ENCODE data around the gene ATP8A2. TPM values are rescaled to one million over a fixed set of nuclear protein-coding genes. Genes with fewer than 3 reads are reported as not detected.

The ATP8A2 gene
- total and polyA plus RNA-seq, 2 of the 4 experiments (the other 2 are of a cell fraction): 0.02 to 0.18 TPM

DNA sequence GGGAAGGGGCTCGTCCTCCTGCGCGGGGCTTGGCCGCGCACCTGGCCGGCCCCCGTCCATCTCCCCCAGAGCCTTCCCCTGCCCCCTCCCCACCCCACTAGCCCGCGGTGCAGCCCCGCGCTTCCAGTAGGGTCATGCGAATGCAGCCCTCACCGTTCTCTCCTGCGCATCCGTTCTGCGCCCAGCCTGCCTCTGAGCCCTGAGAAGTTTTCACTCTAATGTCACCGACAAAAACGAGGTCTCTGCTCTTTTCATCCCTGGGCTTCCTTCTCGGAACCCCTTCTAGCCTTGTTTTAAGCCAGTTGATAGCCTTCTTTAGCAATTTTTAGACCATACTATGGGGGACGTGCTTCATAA, 97.4 kb downstream of the ATP8A2 start:
- no peak overlapping the region for H4K8ac ChIP-seq (ENCODE audit: low read depth in 2 of 2, low read length in 2 of 2)
- H2BK120ac ChIP-seq (ENCODE audit: low read depth, low read length): no peak overlapping the region
- POLR2A ChIA-PET (ENCODE audit: unreplicated experiment): no interaction called here
- H2BK15ac ChIP-seq (ENCODE audit: low read depth, low read length): no peak overlapping the region
- no peak overlapping the region for H2BK5ac ChIP-seq (ENCODE audit: low read depth, low read length, poor library complexity, severe bottlenecking)
- ATAC-seq (ENCODE audit: low read depth) (no peak), DNase-seq (no peak)
- no peak overlapping the region for H3K4me3 ChIP-seq (ENCODE audit: insufficient read depth, low read depth, low read length)
- H3K4me1 ChIP-seq (ENCODE audit: control insufficient read depth, insufficient read depth, low read length): no peaks in the 10 kb centered on the region
- no peak overlapping the region for H3K18ac ChIP-seq (ENCODE audit: low read depth, low read length)
- no peak overlapping the region for H3K27ac ChIP-seq (ENCODE audit: insufficient read depth, low read length)
- no peak overlapping the region for H4K5ac ChIP-seq (ENCODE audit: low read depth, low read length)
- no peak overlapping the region for H4K91ac ChIP-seq (ENCODE audit: insufficient read depth, low read depth, low read length)
- no peak overlapping the region for H2AK9ac ChIP-seq (replicated peaks; ENCODE audit: low read depth, low read length, poor library complexity)
- no peak for TF ChIP-seq RAD21 (IDR thresholded peaks at IDR 0.05; ENCODE audit: low read length)
- no peak for TF ChIP-seq BHLHE40 (IDR thresholded peaks at IDR 0.05; ENCODE audit: low read depth, low read length)
- no peak for TF ChIP-seq ELK1 (IDR thresholded peaks at IDR 0.05; ENCODE audit: borderline replicate concordance, low read depth, low read length)
- no peak for TF ChIP-seq MXI1 (IDR thresholded peaks at IDR 0.05; ENCODE audit: borderline replicate concordance, low read depth, low read length)
- TF ChIP-seq MAZ (IDR thresholded peaks at IDR 0.05; ENCODE audit: borderline replicate concordance, low read depth, low read length): no peak
- TF ChIP-seq SMC3 (IDR thresholded peaks at IDR 0.05; ENCODE audit: low read depth, low read length): no peak
- TF ChIP-seq USF2 (IDR thresholded peaks at IDR 0.05; ENCODE audit: low read depth, low read length): no peak
- no peak for TF ChIP-seq RCOR1 (IDR thresholded peaks at IDR 0.05; ENCODE audit: insufficient replicate concordance, low read length)
- TF ChIP-seq MAFK (IDR thresholded peaks at IDR 0.05; ENCODE audit: low read depth, low read length): no peak
- no peak for TF ChIP-seq FOS (IDR thresholded peaks at IDR 0.05; ENCODE audit: low read depth, low read length)
- TF ChIP-seq CHD1 (IDR thresholded peaks at IDR 0.05; ENCODE audit: low read depth, low read length): no peak
- no peak for TF ChIP-seq RFX5 (IDR thresholded peaks at IDR 0.05; ENCODE audit: low read depth, low read length)
- no peak for TF ChIP-seq POLR2A (IDR thresholded peaks at IDR 0.05; ENCODE audit: low read depth, low read length)
- TF ChIP-seq CTCF (conservative IDR thresholded peaks at IDR 0.05; ENCODE audit: low read depth, low read length): no peak
- no peak for TF ChIP-seq NFE2L2 (IDR thresholded peaks at IDR 0.05; ENCODE audit: low read depth, low read length)
- TF ChIP-seq CEBPB (IDR thresholded peaks at IDR 0.05; ENCODE audit: low read depth, low read length): no peak
- H3K79me1 ChIP-seq (ENCODE audit: low read depth in 1 of 2, low read length in 2 of 2): no peaks in the 10 kb centered on the region
- no peak overlapping the region for H3K14ac ChIP-seq (replicated peaks; ENCODE audit: low read depth, low read length)
- no peaks in the 10 kb centered on the region for H3K9me1 ChIP-seq (ENCODE audit: insufficient read depth, low read length)
- CTCF ChIA-PET: no interaction called here
- no peak overlapping the region for H3K56ac ChIP-seq (ENCODE audit: extremely low read depth, insufficient read depth, low read length)
- no peak overlapping the region for H3K9ac ChIP-seq (ENCODE audit: low read depth, low read length)
- H3K27me3 ChIP-seq (ENCODE audit: control insufficient read depth, insufficient read depth, low read length): peaks cover 8% of the 10 kb centered on the region
- no peak overlapping the region for H3K4ac ChIP-seq (ENCODE audit: low read depth, low read length)
- H3K4me2 ChIP-seq (ENCODE audit: low read depth, low read length): no peak overlapping the region
- intact Hi-C loops (cut with micrococcal nuclease): no loop called here
- no peaks in the 10 kb centered on the region for H3K9me3 ChIP-seq (ENCODE audit: control insufficient read depth, insufficient read depth, low read length)
- H4K20me1 ChIP-seq (ENCODE audit: insufficient read depth, low read length): no peaks in the 10 kb centered on the region
- WGBS, 2 experiments (ENCODE audit: extremely low coverage in 2 of 2, insufficient read length in 1 of 2): 12% methylated on average over 10 of the region's 20 CpGs; no CpG with 5 or more reads in 1 of the 2 experiments
- H2BK20ac ChIP-seq (ENCODE audit: low read depth, low read length): no peak overlapping the region
- no peak overlapping the region for H2AK5ac ChIP-seq (ENCODE audit: low read depth, low read length)
- no peaks in the 10 kb centered on the region for H3K36me3 ChIP-seq (ENCODE audit: control insufficient read depth, insufficient read depth, low read length)
- in situ Hi-C loops (cut with MboI; ENCODE audit: low sequenced_read_pairs): no loop called here
- dilution Hi-C loops (cut with HindIII; ENCODE audit: low sequenced_read_pairs, unreplicated experiment): no loop called here
- BruUV-seq (replicated peaks): no TSS peak
- H2AFZ ChIP-seq (replicated peaks; ENCODE audit: low read length, poor library complexity): peak overlapping the region; percentile 78
- H3K23ac ChIP-seq (ENCODE audit: low read depth, low read length): no peak overlapping the region
